Endothelial cell (in vitro differentiated cells): ENCODE data around the gene ETNK1. TPM values are rescaled to one million over a fixed set of nuclear protein-coding genes. Genes with fewer than 3 reads are reported as not detected.

ENCODE experiments used
- DNase-seq: peaks from one replicate; pipeline ENCODE4 v3.0.0; 2021; ENCODE audit warnings: low spot score
- H3K27ac Mint-ChIP-seq: one replicate; pipeline ENCODE4 v1.8.0; 2021; ENCODE audit warnings: mixed read lengths, inconsistent platforms; ENCODE audit not compliant: unreplicated experiment
- H3K27me3 Mint-ChIP-seq: one replicate; pipeline ENCODE4 v1.8.0; 2021; ENCODE audit warnings: mild to moderate bottlenecking, moderate library complexity, mixed read lengths, inconsistent platforms; ENCODE audit not compliant: unreplicated experiment
- H3K36me3 Mint-ChIP-seq: one replicate; pipeline ENCODE4 v1.8.0; 2021; ENCODE audit warnings: mild to moderate bottlenecking, low read depth, mixed read lengths, inconsistent platforms; ENCODE audit not compliant: unreplicated experiment
- H3K4me1 Mint-ChIP-seq: one replicate; pipeline ENCODE4 v1.8.0; 2021; ENCODE audit warnings: mild to moderate bottlenecking, mixed read lengths, inconsistent platforms; ENCODE audit not compliant: unreplicated experiment
- H3K4me3 Mint-ChIP-seq: one replicate; pipeline ENCODE4 v1.8.0; 2021; ENCODE audit warnings: mild to moderate bottlenecking, mixed read lengths, inconsistent platforms; ENCODE audit not compliant: unreplicated experiment
- H3K9me3 Mint-ChIP-seq: one replicate; pipeline ENCODE4 v1.8.0; 2021; ENCODE audit warnings: mixed read lengths, inconsistent platforms; ENCODE audit not compliant: unreplicated experiment
- total RNA-seq: library from RNA; stranded (reverse); fragmentation: NEBNext Ultra II Directional; extraction: Animal tissue kit (Norgen Biotek cat#: 25700); gene quantifications from one replicate; pipeline ENCODE4 v1.2.1, GENCODE V29; 2021; ENCODE audit not compliant: unreplicated experiment
- TF ChIP-seq, protein P1 (sequence below): fragments of 200-600 bp; sonication (generic); IDR thresholded peaks from one replicate; pipeline ENCODE4 v1.5.0; 2021; ENCODE audit warnings: antibody characterized with exemption; ENCODE audit not compliant: unreplicated experiment

The ETNK1 gene
- total RNA-seq, 1 donor from 2014 or later = 68.9 TPM

DNA sequence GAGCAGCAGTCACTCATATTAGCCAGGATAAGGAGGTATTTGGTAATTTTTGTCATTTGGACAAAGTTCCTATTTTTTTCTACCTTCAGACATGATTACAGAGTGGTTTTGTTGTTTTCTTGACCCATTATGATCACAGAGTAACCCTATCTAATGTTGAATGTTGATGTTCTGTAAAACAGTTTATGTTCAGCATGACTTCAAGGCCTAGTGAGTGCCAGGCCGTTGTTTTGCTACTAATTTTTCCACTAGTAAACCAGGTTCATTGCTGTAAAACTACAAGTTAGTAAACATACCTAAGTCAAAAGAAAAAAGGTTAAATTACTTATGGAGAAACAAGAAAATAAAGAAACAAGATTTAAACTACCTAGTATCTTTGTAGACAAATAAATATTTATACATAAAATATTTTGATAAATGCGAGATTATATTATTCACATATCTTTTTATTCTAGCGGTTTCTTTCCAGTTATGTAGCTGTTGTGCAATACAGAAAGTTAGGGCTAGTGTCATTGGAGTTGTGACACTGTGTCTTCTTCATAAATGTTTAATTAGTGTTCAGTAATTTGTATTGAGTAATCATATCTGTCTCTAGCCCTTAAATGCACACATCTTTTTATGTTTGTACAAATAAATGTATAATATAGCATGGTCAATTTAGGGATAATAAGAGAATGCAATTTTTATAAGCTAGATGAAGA is 16.5 kb downstream of the ETNK1 start:
- TF ChIP-seq, protein P1, sequence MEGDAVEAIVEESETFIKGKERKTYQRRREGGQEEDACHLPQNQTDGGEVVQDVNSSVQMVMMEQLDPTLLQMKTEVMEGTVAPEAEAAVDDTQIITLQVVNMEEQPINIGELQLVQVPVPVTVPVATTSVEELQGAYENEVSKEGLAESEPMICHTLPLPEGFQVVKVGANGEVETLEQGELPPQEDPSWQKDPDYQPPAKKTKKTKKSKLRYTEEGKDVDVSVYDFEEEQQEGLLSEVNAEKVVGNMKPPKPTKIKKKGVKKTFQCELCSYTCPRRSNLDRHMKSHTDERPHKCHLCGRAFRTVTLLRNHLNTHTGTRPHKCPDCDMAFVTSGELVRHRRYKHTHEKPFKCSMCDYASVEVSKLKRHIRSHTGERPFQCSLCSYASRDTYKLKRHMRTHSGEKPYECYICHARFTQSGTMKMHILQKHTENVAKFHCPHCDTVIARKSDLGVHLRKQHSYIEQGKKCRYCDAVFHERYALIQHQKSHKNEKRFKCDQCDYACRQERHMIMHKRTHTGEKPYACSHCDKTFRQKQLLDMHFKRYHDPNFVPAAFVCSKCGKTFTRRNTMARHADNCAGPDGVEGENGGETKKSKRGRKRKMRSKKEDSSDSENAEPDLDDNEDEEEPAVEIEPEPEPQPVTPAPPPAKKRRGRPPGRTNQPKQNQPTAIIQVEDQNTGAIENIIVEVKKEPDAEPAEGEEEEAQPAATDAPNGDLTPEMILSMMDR = no peak
- H3K4me1 Mint-ChIP-seq = no peaks in the 10 kb centered on the region
- H3K27me3 Mint-ChIP-seq = peaks cover 2% of the 10 kb centered on the region
- H3K9me3 Mint-ChIP-seq = no peaks in the 10 kb centered on the region
- no peaks in the 10 kb centered on the region for H3K36me3 Mint-ChIP-seq
- H3K4me3 Mint-ChIP-seq = no peak overlapping the region
- no peak for DNase-seq
- H3K27ac Mint-ChIP-seq = no peak overlapping the region

DNA sequence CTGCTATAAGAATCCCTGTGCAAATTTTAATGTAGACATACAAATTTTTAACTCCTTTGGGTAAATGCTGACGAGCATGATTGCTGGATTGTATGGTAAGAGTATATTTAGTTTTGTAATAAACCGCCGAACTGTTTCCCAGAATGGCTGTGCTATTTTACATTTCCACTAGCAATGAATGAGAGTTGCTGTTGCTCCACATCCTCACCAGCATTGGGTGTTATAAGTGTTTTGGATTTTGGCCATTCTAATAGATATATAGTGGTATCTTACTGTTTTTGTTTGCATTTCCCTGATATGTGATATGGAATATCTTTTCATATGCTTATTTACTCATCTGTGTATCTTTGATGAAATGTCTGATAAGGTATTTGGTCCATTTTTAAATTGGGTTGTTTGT is 23.7 kb downstream of the ETNK1 start:
- Mint-ChIP-seq H3K4me1 (peaks cover 11% of the 10 kb centered on the region), H3K27ac (no peak overlapping the region), H3K27me3 (no peaks in the 10 kb centered on the region), H3K36me3 (peaks cover 7% of the 10 kb centered on the region), H3K4me3 (no peak overlapping the region), H3K9me3 (no peaks in the 10 kb centered on the region)
- TF ChIP-seq, protein P1 = no peak
- DNase-seq = no peak

DNA sequence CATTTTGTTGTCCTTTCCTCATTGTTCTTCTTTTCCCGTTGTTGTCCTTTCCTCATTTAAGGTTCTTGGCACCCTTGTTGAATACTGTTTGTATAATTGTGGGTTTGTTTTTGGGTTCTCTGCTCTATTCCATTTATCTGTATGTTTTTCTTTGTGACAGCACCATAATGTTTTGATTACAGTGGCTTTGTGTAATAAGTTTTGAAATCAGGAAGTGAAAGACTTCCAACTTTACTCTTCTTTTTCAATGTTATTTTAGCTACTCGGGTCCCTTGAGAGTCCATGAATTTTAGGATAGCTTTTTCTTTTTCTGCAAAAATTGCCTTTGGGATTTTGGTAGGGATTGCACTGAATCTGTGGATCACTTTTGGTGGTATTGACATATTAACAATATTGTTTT is 28.1 kb downstream of the ETNK1 start:
- DNase-seq = no peak
- Mint-ChIP-seq H3K27ac (no peak overlapping the region), H3K4me1 (peaks cover 14% of the 10 kb centered on the region), H3K36me3 (peaks cover 7% of the 10 kb centered on the region), H3K9me3 (no peaks in the 10 kb centered on the region), H3K27me3 (no peaks in the 10 kb centered on the region), H3K4me3 (no peak overlapping the region)
- TF ChIP-seq, protein P1 = no peak

DNA sequence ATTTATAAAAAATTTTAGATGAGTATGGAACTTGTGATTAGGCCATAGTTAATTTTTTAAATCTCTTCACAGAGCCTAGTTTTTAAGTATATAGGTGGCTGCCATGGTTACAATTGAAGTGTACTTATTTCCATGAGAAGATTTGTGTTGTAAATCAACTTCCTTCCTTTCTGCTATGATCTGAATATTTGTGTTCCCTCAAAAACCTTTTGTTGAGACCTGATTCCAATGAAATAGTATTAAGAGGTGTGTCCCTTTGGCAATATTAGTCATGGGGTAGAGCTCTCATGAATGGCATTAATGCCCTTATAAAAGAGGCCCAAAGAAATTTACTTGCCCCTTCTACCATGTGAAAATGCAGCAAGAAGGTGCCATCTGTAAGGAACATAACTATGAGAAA is 28.8 kb downstream of the ETNK1 start:
- H3K27ac Mint-ChIP-seq = peak overlapping the region; percentile 43
- TF ChIP-seq, protein P1 = no peak
- peaks cover 14% of the 10 kb centered on the region for H3K4me1 Mint-ChIP-seq
- no peaks in the 10 kb centered on the region for H3K9me3 Mint-ChIP-seq
- no peak overlapping the region for H3K4me3 Mint-ChIP-seq
- DNase-seq = no peak
- H3K27me3 Mint-ChIP-seq = no peaks in the 10 kb centered on the region
- peaks cover 7% of the 10 kb centered on the region for H3K36me3 Mint-ChIP-seq

DNA sequence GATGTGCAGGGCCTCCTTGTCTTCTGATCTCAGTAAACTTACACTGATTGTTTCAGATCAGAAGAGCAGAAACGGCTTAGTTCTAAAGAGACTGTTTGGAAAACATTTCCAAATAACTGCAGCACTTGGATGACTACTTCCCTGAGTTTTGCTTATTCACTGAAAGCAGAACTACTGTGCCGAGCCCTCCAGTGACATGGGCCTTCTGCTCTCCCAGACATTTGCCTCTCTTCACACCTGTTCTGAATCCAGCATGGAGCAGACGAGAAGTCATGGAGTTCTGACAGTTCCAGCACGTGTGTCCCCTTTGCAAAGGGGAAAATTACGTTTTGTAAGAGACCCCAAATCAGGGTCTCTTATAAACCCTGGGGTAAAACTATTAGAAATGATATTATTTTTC is 31.4 kb downstream of the ETNK1 start:
- no peak overlapping the region for H3K27ac Mint-ChIP-seq
- H3K9me3 Mint-ChIP-seq = no peaks in the 10 kb centered on the region
- DNase-seq = no peak
- peaks cover 14% of the 10 kb centered on the region for H3K4me1 Mint-ChIP-seq
- no peak overlapping the region for H3K4me3 Mint-ChIP-seq
- H3K27me3 Mint-ChIP-seq = peaks cover 3% of the 10 kb centered on the region
- peaks cover 5% of the 10 kb centered on the region for H3K36me3 Mint-ChIP-seq
- TF ChIP-seq, protein P1 = no peak
